Fibroblast of skin of left biceps (primary cell): ENCODE measurements around the gene CADPS.

ENCODE experiments used
- DNase-seq, 2 experiments: peaks; one replicate each; pipeline ENCODE4 v3.0.0-alpha.2; 2013; ENCODE audit warnings: low read depth in 2 of 2

Gene CADPS

GRCh38 chr3:62688050-62688449, 187.2 kb downstream of the CADPS start:
- no peak for DNase-seq

DNA sequence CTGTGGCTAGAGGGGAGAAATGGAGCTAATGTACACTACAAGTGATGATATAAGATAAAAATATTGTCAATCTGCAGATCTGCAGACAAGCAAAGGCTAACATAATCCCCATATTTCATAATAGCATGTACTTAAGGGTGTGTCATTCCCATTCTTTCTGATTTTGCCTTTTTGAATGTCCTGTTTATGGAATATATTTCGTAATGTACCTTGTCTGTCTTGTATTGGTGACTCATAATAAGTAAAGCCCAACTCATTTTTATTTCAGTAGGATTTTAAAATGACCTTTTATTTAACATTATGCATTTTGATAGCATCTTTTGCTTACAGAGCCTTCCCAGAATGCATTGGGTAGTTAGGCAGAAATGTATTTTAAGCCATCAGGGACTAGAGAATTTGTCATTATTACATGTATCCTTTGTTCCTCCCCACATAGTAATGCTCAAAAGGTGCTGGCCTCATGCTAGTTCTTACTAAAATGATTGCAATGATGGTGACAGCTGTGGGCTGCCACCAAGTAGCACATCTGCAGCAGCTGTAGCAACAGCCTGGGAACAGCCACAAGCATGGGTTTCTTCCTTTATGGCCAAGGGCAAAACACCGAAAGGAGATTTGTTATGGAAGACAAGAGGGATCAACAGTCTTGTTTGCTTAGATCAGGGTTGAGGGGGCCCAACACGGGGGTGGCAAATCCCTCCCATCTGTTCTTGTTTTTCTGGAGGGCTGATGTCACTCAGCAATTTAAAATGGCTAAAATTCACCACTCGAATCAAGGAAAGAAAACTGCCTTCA, 188.5 kb downstream of the CADPS start:
- DNase-seq = peak in 1 of 2 experiments; percentile 17

DNA sequence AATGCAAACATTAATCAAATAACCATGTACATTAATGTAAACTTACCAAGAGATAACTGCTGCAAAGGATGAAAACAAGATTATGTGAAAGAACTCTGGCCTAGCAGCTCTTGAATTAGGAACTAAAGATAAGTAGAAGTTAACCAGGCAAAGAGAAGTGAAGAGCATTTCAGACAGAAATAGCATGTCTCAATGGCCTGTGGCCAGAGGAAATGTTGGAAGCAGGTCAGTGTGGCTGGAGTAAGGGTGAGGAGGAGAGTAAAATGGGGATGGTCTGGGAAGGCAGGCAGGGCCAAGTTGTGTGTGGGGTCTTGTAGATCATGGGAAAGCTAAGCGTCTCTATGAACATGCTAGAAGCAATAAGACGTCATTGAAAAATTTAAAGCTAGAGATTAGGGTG, 192.4 kb downstream of the CADPS start:
- no peak for DNase-seq

DNA sequence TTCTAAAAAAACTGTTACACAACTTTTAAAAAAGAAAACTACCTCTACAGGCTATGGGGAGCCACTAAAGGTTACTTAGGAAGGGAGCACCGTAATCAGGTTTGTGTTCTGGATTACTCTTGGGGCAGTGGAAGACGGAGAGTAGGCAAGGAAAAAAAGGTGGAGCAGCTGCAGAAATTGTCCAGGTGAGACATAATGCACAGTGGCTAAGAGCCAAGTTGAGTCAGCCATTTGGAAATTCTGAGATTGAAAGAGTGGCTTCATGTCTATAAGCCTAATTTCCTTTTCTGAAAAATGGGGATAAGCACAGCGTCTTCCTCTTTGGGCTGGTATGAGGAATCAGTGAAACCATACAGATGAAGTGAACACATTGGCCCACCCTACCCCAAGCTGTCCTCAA, 195.2 kb downstream of the CADPS start:
- no peak for DNase-seq

- DNase-seq = no peak
These were observed 196.4 kb downstream of the CADPS start for GRCh38 chr3:62678841-62679240.

- DNase-seq = no peak
These were observed 197.3 kb downstream of the CADPS start for GRCh38 chr3:62677926-62678325.

DNA sequence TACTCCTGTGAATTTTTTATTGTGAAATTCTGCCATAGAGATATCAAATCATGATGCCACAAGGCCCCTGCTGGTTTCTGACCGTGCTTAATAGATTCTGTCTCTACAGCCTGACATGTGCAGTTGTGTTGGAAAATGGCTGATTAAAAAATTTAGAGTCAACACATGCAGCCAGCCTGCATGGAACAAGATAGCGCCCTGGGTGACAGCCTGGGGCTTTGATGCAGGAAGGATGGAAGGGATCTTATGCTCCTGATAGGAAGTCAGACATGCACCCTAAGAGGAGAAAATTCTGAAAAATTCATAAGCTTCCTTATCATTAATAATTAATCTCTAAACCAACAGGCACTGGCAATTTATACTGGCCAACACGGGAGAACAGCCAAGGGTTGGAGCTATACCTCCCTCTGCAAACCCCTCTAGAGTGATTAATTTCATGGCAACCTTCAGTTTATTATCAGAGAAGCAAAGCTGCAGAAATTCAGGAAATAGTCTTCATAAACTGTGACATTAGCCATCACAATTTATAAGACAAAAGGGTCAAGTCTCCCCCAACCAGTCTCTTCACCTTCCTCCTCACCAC, 198.4 kb downstream of the CADPS start:
- no peak for DNase-seq

- DNase-seq = no peak
These were observed 199.7 kb downstream of the CADPS start for GRCh38 chr3:62675492-62675891.

- no peak for DNase-seq
These were observed 202.3 kb downstream of the CADPS start for GRCh38 chr3:62672988-62673313.

GRCh38 chr3:62672270-62672987, 202.8 kb downstream of the CADPS start:
- no peak for DNase-seq

GRCh38 chr3:62670351-62670750, 204.9 kb downstream of the CADPS start:
- DNase-seq = no peak

DNA sequence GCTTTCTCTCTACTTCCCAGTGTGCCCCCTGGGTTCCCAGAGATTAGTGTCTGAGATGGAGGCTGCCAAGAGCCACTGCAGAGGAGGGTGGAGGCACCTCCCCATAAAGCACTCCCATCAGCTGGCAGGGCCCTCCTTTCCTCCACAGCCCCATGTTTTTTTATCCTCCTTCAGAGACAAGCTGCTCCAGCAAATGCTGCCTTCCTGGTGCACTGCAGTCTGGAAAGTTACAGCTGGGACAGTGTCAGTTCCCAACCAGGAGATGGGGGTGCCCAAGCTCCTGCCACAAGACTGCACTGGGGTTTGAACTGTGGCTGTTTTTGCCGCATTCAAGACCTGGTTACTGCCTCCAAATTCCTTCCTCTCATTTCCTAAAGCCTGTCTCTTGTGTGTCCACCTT, 206.1 kb downstream of the CADPS start:
- no peak for DNase-seq

DNA sequence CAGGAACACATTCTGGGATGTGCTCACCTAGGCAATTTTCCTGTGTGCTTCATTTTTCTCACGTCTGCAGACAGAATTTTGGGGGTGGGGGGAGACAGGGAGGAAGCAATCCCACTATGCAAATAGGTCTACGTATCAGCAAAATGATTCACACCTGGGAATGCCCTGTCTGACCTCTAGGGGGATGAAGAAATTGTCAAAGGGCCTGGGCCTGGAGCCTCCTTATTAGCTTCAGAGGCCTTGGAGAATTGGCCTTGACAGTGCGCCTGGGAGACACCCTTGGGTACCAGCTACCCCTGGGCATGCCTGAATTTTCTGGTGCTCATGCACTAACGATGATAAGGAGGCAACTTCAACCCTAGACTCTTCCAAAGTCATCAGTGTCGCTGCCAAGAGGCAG, 207.5 kb downstream of the CADPS start:
- DNase-seq = no peak

- DNase-seq = peak; percentile 24 to 28
These were observed 209.4 kb downstream of the CADPS start for GRCh38 chr3:62665627-62666437.

DNA sequence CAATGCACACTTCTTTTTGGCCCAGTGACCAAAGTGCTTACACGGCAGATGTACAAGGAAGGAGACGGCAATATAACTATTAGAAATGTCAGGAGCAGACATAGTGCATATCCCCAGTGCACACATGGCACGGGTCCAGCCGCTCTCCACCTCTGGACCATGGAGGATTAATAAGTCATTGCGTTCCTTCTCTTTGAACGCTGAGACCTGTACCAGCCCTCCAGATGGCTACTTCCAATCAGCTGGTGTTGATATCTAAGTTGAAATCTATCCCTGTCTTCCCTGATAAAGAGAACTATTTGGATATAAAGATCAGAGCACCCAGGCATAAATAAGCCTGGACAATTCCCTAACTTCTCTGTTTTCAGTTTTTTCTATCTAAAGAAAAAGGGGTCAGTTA, 212.5 kb downstream of the CADPS start:
- DNase-seq = no peak

GRCh38 chr3:62659660-62660059, 215.6 kb downstream of the CADPS start:
- DNase-seq = no peak

GRCh38 chr3:62655691-62656063, 219.5 kb downstream of the CADPS start:
- DNase-seq = no peak

- DNase-seq = no peak
These were observed 220.0 kb downstream of the CADPS start for GRCh38 chr3:62655056-62655690.

DNA sequence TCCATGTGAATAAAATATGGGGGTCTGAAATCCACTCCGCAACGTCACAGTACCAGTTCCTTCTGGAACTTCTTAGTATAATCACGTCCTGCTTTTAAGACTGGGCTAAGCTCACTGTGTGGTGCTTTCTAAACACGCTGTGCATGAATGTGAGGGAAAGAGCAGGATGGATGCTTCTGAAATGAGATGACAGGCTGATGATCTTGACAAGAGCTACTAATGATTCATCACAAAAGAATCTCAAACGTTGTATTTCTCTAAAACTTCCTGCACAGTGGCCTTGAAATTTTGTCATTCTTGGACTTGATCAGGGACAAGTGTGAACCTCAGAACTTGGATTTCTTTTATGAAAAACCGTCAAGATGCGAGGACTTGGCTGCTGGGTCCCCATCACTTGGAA, 221.4 kb downstream of the CADPS start:
- peak in 1 of 2 experiments; percentile 6 for DNase-seq

GRCh38 chr3:62647711-62648110, 227.5 kb downstream of the CADPS start:
- DNase-seq = no peak

DNA sequence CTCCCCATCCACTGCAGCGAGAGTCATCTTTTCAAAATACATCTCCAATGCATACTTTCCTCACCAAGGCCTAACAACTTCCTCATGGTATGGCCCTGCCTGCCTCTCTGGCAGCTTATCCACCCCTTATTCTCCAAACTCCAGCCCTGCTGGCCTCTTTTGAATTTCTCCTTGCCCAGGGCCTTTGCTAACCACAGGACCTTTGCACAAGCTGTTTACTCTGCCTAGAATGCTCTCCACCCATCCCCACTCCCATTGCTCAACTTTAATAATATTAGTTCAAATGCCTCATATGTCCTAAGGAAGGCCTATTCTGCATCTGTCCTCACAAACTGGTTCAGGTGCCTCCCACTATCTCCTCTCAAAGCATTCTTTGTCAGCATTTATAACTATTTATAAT, 230.7 kb downstream of the CADPS start:
- no peak for DNase-seq

DNA sequence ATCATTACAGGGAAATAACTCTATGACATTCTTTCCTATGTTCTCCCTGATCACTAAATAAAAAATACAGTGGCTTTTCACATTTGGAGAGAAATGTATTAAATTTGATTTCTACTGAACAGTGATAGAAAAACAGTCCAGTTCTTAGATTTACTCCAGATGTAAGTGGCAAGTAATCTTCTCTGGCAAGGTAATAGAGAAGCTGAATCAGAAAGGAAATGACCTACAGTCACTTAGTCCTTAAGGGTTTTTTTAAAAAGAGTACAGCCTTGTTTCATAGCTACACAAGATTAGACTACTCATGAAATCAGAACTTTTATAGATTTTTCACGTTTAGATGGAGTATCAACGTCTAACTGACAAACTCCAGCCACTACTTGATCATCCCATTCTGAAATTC, 236.9 kb downstream of the CADPS start:
- DNase-seq = no peak
